Measurements from ENCODE around the gene TBC1D16.

DNA sequence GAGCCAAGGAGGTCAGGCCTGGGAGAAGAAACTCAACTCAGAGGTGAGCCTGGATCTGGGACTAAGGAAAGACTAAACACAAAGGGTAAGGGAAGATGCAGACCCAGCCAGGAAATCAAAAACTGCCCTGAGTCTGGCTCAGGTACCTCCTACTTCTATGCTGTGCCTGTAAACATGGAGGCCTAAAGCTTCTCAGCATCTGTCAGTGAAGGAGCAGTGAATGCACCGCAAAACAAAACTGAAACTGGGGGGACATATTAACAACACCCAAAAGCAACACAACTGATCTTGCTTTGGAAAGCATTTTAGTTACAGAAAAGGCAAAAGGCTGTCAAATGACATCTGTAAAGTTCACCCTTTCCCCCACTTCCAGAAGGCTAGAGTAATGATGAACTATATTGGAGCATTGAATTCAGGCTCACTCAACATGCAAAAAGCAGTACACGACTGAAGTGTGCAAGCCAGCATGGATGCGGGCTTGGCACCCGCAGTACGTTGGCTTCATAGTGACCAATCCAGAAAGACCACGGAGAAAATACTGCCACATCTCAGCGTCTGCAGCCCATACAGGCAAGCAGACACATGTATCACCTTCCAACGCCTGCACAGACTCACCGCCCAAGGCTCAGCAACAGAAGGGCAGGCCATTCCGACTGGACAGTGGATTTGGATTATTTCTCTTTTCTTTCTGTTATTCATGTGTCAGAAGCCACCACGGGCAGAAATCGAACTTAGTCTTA is 3.8 kb downstream of the TBC1D16 start:
- no peak for TF ChIP-seq EZH2 (IDR thresholded peaks at IDR 0.05; ENCODE audit: borderline replicate concordance, low read depth, low read length, severe bottlenecking)
- TF ChIP-seq, protein P1, sequence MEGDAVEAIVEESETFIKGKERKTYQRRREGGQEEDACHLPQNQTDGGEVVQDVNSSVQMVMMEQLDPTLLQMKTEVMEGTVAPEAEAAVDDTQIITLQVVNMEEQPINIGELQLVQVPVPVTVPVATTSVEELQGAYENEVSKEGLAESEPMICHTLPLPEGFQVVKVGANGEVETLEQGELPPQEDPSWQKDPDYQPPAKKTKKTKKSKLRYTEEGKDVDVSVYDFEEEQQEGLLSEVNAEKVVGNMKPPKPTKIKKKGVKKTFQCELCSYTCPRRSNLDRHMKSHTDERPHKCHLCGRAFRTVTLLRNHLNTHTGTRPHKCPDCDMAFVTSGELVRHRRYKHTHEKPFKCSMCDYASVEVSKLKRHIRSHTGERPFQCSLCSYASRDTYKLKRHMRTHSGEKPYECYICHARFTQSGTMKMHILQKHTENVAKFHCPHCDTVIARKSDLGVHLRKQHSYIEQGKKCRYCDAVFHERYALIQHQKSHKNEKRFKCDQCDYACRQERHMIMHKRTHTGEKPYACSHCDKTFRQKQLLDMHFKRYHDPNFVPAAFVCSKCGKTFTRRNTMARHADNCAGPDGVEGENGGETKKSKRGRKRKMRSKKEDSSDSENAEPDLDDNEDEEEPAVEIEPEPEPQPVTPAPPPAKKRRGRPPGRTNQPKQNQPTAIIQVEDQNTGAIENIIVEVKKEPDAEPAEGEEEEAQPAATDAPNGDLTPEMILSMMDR (IDR thresholded peaks at IDR 0.05; ENCODE audit: borderline replicate concordance, extremely low read depth, low read length, poor library complexity, severe bottlenecking) = no peak
